NCI-H2227 (cell line): Measurements from ENCODE around the gene ZNF410.
A peak's percentile ranks its signal among the peaks of the same experiment; 100 is the strongest.

Experiments
- DNase-seq: peaks from one replicate; lab custom pipeline; 2025; ENCODE audit not compliant: unreplicated experiment; lab: John Stamatoyannopoulos, UW

Gene ZNF410

DNA sequence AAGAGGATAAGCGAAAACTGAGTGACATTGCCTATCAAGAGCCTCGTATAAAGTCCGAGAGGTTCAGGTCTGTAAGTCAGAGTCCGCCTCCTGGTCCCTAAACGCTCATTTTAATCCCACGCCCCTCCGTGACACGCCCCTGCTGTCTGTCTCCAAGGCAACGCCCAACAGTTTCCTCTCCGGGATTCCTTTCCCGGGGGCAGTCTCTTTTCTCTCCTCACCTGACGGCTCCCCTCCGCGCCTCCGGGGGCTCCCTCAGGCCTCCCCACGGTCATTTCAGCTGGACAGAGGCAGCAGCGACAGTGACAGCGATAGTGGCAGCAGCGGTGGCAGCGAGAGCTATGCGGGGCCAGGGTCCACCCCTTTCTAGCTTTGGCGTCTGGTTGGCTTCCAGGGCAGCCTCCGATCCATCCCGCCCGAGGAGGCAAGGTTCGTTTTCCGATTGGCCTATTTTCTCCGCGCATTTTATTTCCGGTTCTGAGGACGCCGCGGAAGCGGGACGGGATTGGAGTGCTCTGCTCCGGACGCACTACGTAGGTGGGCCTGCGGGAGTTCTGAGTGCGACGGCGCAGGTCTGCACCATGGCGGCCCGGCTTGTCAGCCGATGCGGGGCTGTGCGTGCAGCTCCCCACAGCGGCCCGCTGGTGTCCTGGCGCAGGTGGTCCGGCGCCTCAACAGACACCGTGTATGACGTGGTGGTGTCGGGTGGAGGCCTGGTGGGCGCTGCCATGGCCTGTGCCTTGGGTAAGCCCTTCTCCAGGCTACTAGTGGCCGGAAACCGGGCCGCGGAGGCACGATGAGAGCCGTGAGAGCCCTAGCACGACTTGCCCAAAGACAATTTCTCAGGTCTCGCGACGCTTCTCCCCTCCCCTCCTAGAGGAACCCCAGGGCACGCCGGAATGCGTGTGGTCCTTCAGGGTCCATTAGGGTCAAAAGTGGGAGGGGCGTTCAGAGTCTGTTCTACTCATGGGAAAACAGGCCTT lies 63.4 kb downstream of the ZNF410 start, which contains the start of the genes COQ6 and FAM161B:
Gene COQ6, plus strand, starts transcription at position 551 of the 983 bp plus-strand sequence. Its CDS starts 31 bp downstream, at position 582.
Gene FAM161B, minus strand, starts transcription at position 343 of the 983 bp plus-strand sequence. Its CDS starts 68 bp downstream, at position 275.
- DNase-seq: peak; percentile 98

DNA sequence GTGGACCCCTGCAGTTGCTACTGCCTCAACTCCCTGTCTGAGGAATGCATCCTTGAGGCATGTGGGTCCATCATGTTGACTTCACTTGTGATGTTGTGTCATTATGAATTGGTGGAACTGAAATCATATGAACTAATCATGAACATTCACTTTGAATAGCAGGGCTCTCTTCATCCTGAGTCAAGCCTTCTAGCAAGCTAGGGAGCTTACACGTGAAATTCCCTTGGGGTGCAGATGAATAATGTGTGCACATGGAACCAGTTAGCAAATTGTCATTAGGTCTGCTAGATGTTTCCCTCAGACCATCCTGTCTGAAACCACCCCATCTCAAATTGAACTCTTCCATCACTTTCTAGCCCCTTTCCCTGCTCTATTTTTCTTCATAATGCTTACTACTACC lies 67.1 kb downstream of the ZNF410 start:
- no peak for DNase-seq

DNA sequence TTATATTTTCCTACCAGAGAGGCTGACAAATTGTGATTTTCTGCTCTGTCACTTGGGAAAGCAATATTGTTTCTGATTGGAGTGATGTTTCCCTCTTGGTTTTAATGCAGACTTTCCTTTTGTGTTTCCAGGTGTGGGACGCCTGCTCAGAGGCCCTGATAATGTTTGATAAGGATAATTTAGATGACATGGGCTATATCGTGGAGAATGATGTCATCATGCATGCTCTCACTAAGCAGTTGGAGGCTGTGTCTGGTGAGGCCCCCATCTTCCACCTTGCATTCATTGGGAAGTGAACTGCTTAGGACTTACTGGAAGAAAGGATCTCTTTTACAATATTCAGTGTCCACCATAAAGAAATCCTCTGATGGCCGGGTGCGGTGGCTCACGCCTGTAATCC lies 69.0 kb downstream of the ZNF410 start:
- no peak for DNase-seq

DNA sequence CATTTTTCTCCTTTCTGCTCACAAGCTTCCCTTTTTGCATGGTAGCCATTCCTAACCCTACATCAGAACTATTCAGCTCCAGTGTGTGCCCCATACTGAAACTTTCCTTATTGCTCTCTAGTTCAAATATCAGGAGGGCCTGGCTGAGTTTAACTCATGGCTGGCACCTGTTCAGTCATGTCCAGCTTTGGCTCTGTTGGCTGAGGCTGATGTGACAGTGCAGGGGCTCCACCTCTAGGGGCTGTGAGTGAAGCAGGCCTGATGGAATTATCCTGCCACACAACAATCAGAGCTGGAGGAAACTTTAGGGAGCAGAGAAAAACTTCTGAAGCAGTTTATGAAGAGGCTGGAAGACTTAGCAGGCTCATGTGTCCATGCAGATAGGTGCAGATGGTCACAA lies 71.9 kb downstream of the ZNF410 start:
- no peak for DNase-seq

DNA sequence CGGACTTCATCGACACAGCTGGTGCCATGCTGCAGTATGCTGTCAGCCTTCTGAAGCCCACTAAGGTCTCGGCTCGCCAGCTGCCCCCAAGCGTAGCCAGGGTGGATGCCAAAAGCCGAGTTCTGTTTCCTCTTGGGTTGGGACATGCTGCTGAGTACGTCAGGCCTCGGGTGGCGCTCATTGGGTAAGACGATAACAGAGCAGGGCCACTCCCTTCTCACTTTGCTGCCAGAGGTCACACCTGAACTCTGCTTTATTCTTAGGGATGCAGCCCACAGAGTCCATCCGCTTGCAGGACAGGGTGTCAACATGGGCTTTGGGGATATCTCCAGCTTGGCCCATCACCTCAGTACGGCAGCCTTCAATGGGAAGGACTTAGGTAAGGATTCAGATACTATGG lies 74.5 kb downstream of the ZNF410 start:
- DNase-seq: no peak

DNA sequence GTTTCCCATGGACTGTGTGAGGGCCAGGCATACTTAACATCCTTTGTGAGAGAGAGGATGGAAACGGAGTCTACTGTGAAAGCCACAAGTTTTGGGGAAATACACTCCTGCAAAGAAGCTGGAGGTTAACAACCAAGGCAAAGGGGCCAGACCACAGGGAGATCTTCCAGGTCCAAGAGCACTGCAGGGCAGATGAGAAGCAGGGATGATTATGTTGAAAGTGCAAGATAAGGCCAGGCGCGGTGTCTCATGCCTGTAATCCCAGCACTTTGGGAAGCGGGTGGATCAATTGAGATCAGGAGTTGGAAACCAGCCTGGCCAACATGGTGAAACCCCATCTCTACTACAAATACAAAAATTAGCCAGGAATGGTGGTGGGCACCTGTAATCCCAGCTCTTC lies 78.6 kb downstream of the ZNF410 start:
- DNase-seq: no peak

DNA sequence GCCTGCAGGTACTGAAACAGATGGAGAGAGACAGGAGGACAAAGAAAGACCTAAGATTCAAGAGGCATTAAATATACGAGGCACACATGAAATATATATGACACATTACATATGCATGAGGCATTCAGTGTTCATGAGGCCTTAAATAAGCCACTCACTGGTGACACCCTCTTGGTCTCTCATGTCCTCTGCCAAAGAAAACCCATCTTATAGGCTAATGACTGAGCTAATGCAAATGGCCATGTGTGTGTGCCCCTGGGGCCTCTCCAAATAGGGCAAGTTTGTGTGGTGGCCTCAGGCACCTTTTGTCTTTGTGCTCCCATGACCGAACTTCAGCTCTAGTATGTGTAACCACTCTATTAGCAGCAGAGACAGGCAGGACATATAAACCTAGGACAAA lies 82.2 kb downstream of the ZNF410 start:
- DNase-seq: no peak

DNA sequence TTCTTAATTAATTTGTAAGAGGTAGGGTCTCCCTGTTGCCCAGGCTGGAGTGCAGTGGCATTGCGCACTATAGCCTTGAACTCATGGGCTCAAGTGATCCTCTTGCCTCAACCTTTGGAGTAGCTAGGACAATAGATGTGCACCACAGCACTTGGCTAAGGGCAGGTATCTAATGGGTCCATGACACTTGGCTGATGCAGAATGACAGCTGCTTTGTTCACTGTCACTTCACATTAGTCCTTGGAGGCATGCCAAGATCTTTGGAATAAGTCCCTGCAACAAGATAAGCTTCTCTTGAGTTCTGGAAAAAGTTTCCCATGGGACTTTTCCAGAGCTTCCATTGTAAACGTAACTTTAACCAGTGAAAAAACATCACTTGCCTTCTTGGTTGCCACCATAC lies 86.8 kb downstream of the ZNF410 start:
- peak; percentile 23 for DNase-seq

DNA sequence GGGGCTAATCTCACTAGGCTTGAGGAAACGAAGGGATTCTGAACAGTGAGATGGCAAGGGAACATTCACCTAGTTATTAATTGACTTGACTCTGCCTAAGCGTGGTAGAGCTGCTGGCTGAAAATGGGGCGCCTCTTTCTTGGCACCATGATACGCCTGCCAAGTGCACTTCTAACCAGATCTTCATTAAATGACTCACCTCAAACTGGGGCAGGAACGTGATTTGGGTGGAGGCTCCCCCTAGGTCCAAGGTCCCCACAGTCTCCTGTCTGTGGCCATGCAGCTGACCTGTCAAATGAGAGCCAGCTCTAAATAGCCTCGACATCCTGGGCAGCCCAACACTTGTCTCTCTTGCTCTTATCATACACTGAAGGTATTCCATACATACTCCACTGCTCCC lies 89.5 kb downstream of the ZNF410 start:
- DNase-seq: no peak

DNA sequence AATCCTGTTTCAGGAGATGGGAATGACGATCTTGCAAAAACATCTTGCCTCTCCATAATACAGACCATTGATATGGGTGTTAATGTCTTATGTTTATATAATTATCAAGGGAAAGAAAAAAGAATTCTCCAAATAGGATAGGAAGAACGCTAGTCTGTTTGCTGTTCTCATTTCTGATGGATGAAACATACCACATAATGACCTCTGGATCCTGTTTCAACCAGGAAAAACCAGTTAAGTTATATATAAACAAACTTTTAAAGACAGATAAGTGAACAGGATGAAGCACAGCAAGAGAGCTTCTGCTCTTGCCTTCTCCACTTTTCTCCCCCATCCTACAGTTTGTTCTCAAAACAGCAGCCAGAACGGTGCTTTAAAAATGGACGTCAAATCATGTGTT lies 91.2 kb downstream of the ZNF410 start:
- DNase-seq: no peak
